HUES48 (cell line): ENCODE data around the gene DPYSL5.

Experiments
- H3K27ac ChIP-seq: one replicate; pipeline ENCODE4 v1.7.0; 2013; ENCODE audit warnings: low read depth, low read length, inconsistent platforms
- H3K27me3 ChIP-seq: 2 replicates; pipeline ENCODE4 v1.6.1; 2013; ENCODE audit warnings: mild to moderate bottlenecking, low read length; ENCODE audit not compliant: control insufficient read depth, insufficient read depth
- H3K36me3 ChIP-seq: 2 replicates; pipeline ENCODE4 v1.6.1; 2013; ENCODE audit warnings: low read length; ENCODE audit not compliant: control insufficient read depth, insufficient read depth
- H3K4me1 ChIP-seq: 2 replicates; pipeline ENCODE4 v1.6.1; 2013; ENCODE audit warnings: mild to moderate bottlenecking, low read length; ENCODE audit not compliant: control insufficient read depth, insufficient read depth
- H3K4me3 ChIP-seq: 2 replicates; pipeline ENCODE4 v1.5.1; 2013; ENCODE audit warnings: mild to moderate bottlenecking, low read depth, low read length
- H3K9ac ChIP-seq: 2 replicates; pipeline ENCODE4 v1.6.1; 2013; ENCODE audit warnings: mild to moderate bottlenecking, low read depth, low read length, moderate library complexity
- H3K9me3 ChIP-seq: 2 replicates; pipeline ENCODE4 v1.6.1; 2013; ENCODE audit warnings: low read length; ENCODE audit not compliant: control insufficient read depth, insufficient read depth

DPYSL5 gene, protein sequence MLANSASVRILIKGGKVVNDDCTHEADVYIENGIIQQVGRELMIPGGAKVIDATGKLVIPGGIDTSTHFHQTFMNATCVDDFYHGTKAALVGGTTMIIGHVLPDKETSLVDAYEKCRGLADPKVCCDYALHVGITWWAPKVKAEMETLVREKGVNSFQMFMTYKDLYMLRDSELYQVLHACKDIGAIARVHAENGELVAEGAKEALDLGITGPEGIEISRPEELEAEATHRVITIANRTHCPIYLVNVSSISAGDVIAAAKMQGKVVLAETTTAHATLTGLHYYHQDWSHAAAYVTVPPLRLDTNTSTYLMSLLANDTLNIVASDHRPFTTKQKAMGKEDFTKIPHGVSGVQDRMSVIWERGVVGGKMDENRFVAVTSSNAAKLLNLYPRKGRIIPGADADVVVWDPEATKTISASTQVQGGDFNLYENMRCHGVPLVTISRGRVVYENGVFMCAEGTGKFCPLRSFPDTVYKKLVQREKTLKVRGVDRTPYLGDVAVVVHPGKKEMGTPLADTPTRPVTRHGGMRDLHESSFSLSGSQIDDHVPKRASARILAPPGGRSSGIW

DNA sequence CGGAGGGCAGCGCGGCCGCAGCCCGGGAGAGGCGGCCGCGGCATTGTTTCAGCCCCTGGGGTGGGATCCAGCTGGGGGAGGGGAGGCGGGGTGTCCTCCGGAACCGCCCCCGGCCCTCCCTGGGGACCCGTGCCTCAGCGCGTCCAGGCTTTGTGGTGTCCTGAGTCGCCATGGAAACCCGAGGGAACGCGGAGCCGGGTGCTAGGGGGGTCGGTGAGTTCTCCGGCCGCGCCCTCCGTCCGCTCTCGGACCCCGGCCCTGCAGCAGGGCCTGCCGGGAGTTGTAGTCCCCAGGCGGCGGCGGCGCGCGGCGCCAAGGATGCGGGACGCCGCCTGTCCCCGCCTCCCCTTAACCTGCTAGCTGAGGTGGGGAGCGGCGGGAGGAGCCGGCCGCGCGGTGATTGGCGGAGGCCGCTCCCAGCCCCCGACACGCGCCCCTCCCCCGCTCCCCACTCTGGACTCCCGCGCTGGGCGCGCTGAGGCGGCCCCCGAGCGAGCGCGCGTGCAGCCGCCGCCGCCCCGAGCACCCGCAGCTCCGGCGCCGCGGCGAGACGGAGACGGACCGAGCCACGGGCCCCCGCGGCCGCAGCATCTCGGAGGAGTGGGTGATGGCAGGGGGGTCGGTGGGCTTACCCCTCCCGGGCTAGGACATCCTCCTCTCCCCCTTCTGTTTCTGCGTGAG, at the start of gene DPYSL5:
Gene DPYSL5, plus strand, starts transcription at position 478 of the 681 bp plus-strand sequence. CDS start 50,368 bp downstream, outside the sequence.
- no peak within 1 kb of the TSS for H3K27ac ChIP-seq
- peaks cover 78% of the 10 kb centered on the region for H3K27me3 ChIP-seq
- peak within 1 kb of the TSS; percentile 75 for H3K4me3 ChIP-seq
- H3K9me3 ChIP-seq = no peaks in the 10 kb centered on the region
- no peaks in the 10 kb centered on the region for H3K36me3 ChIP-seq
- no peak within 1 kb of the TSS for H3K9ac ChIP-seq
- peaks cover 4% of the 10 kb centered on the region; the same call in 1 of the 2 replicates for H3K4me1 ChIP-seq

DNA sequence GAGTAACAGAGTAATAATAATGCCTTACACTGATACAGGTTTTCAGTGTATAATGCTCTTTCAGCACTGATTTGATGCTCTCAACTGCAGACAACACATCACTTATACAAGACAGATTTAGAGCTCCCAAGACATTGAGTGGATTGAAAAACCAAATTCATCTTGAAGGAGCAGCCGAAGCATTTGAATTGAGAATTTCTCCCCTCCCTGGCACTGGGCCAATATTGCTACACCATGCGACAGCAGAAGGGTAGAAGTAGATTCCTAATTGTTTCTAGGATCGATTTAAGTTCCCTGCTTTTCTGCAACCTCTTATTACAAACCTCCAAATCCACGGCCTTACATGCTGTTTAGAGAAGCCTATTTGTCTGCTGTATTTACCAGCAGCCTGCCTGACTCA, 46.6 kb upstream of the DPYSL5 start:
- H3K36me3 ChIP-seq = peaks cover 25% of the 10 kb centered on the region

DNA sequence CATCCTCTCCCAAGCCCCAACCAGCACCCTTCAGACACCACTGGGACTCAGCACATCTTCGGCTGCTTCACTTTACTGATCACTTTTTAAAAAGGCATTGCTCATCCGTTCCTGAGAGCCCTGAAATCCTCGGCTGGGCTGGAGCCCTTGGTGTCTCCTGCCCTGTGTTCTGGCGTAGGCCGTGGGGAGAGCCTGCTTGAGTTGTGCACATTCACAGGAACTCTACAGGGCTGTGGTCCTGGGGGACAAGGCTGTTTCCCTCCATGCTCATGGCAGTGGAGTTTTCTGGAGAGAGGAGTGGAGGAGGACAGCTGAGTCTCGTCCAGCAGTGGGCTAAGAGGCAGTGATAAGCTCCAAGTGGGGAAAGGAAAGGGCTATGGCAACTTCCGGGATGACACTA, 46.1 kb upstream of the DPYSL5 start:
- no peaks in the 10 kb centered on the region for H3K27me3 ChIP-seq
- no peaks in the 10 kb centered on the region for H3K4me1 ChIP-seq
- H3K9me3 ChIP-seq = no peaks in the 10 kb centered on the region
- no peak overlapping the region for H3K9ac ChIP-seq
- no peak overlapping the region for H3K4me3 ChIP-seq
- H3K36me3 ChIP-seq = peaks cover 20% of the 10 kb centered on the region
- no peak overlapping the region for H3K27ac ChIP-seq

More for the DNA sequence above, 46.6 kb upstream of the DPYSL5 start:
- H3K4me1 ChIP-seq = no peaks in the 10 kb centered on the region
- no peaks in the 10 kb centered on the region for H3K9me3 ChIP-seq
- no peak overlapping the region for H3K4me3 ChIP-seq
- no peak overlapping the region for H3K27ac ChIP-seq
- no peaks in the 10 kb centered on the region for H3K27me3 ChIP-seq
- no peak overlapping the region for H3K9ac ChIP-seq

DNA sequence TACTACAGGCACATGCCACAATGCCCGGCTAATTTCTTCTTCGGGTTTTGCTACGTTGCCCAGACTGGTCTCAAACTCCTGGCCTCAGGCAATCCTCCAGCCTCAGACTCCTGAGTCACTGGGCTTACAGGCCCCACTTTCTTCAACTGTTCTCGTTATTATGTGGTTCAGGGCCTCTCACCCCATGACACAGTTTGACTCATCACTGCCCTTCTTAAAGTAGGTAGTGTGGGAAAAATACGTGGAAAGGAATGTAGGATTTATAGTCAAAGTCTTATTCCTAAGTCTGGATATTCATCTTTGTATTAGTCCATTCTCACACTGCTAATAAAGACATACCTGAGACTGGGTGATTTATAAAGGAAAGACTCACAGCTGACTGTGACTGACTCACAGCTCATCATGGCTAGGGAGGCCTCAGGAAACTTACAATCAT, 42.7 kb upstream of the DPYSL5 start:
- H3K27ac ChIP-seq = no peak overlapping the region
- H3K4me3 ChIP-seq = no peak overlapping the region
- no peaks in the 10 kb centered on the region for H3K4me1 ChIP-seq
- H3K36me3 ChIP-seq = peaks cover 3% of the 10 kb centered on the region; the same call in 1 of the 2 replicates
- no peak overlapping the region for H3K9ac ChIP-seq
- no peaks in the 10 kb centered on the region for H3K9me3 ChIP-seq
- H3K27me3 ChIP-seq = no peaks in the 10 kb centered on the region

DNA sequence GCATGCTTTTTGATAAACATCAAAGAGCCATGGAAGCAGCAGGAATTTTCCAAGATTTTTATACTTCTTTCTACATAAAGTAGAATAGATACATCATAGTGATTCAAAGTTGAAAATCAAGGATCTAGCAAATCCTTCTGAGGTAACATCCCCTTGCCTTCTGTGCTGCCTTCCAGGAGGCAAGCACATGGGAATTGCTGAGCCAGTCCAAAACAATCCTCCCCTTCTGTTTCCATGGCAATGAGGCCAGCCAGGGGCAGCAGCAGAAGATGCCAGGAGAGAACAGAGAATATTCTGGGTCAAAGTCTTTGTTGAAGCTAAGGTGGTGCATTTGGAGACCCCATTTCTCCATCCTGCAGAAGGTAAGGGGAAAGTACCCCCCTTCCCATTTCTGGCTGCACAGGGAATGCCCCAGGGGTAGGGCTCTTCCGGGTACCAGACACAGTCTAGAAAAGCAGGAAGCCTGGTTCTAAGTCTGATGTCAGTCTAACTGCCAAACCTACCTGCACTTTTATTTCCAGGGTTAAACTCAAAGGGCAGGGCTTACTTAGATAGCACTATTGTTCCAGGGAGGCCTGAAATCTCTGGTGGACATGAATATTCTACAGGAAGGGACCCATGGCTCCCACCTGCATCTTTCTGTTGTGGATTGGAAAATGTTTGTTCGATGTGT, 40.0 kb upstream of the DPYSL5 start:
- Histone ChIP-seq H3K36me3 (no peaks in the 10 kb centered on the region), H3K27ac (no peak overlapping the region), H3K9me3 (no peaks in the 10 kb centered on the region), H3K27me3 (no peaks in the 10 kb centered on the region), H3K4me1 (no peaks in the 10 kb centered on the region), H3K4me3 (no peak overlapping the region), H3K9ac (no peak overlapping the region)

DNA sequence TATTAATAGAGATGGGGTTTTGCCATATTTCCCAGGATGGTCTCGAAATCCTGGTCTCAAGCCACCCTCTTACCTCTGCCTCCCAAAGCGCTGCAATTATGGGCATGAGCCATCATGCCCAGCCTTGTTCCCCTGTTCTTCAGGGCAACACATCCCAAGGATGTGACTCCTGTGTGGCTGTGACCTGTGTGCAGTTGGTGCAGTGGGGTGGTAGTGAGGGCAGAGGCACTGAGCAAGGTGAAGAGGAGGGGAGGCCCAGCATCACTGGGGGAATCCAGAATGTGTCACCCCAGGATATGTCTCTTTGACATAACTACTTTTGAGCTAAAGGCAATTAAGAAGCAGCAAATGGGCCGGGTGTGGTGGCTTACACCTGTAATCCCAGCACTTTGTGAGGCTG, 38.7 kb upstream of the DPYSL5 start:
- Histone ChIP-seq H3K4me3 (no peak overlapping the region), H3K4me1 (no peaks in the 10 kb centered on the region), H3K27me3 (no peaks in the 10 kb centered on the region), H3K27ac (no peak overlapping the region), H3K9me3 (no peaks in the 10 kb centered on the region), H3K36me3 (no peaks in the 10 kb centered on the region), H3K9ac (no peak overlapping the region)

DNA sequence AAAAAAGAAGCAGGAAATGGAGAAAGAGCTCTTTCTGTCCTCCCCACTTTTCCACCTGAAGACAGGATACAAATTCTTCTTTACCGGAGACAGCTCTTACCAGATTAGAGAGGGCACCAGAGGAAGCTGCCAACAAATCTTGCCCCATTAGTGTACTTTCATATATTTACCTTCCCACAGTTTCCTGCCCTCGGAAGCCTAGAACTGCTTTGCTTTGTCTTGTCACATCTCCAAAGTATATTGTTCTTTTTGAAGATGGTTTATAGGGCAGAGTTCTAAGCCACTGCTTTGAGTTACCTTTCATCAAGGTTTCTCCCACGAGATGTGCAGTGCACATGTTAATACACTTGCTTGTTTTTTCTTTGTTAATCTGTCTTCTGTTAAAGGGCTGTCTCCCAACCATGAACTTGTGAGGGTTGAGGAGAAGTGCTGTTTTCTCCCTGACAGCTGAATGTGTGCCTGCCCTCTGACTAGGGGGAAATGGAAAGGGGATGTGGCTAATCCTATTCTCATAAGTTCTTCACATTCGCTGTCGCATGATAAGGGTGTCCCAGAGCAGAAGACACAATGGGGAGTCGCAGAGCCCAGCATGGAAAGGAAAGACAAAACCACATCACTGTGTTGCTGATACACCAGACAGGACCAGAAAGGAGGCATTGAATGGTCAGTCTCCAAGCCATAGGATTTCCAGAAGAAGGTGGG, 37.9 kb upstream of the DPYSL5 start:
- H3K4me1 ChIP-seq = no peaks in the 10 kb centered on the region
- no peak overlapping the region for H3K4me3 ChIP-seq
- H3K36me3 ChIP-seq = no peaks in the 10 kb centered on the region
- no peak overlapping the region for H3K27ac ChIP-seq
- H3K9me3 ChIP-seq = no peaks in the 10 kb centered on the region
- no peak overlapping the region for H3K9ac ChIP-seq
- H3K27me3 ChIP-seq = no peaks in the 10 kb centered on the region

DNA sequence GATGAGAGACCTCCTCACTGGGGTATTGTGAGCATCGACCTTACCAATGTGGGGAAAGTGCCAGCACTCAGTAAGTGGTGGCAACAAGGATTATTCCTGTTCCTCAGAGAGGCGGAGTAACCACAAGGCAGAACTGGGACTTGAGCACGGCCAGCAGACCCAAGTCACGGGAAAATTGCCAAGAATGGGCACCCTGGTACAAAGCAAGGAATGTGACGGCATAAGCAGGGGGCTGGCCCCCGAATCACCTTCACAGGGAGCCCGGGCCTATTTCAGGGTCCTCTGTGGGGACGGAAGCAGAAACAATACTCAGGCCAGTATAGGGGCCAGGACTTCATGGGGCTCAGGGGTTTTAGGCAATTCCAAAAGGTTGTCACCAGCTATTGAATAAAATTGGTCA, 36.7 kb upstream of the DPYSL5 start:
- Histone ChIP-seq H3K9ac (no peak overlapping the region), H3K4me1 (no peaks in the 10 kb centered on the region), H3K36me3 (no peaks in the 10 kb centered on the region), H3K27me3 (no peaks in the 10 kb centered on the region), H3K4me3 (no peak overlapping the region), H3K27ac (no peak overlapping the region), H3K9me3 (no peaks in the 10 kb centered on the region)

DNA sequence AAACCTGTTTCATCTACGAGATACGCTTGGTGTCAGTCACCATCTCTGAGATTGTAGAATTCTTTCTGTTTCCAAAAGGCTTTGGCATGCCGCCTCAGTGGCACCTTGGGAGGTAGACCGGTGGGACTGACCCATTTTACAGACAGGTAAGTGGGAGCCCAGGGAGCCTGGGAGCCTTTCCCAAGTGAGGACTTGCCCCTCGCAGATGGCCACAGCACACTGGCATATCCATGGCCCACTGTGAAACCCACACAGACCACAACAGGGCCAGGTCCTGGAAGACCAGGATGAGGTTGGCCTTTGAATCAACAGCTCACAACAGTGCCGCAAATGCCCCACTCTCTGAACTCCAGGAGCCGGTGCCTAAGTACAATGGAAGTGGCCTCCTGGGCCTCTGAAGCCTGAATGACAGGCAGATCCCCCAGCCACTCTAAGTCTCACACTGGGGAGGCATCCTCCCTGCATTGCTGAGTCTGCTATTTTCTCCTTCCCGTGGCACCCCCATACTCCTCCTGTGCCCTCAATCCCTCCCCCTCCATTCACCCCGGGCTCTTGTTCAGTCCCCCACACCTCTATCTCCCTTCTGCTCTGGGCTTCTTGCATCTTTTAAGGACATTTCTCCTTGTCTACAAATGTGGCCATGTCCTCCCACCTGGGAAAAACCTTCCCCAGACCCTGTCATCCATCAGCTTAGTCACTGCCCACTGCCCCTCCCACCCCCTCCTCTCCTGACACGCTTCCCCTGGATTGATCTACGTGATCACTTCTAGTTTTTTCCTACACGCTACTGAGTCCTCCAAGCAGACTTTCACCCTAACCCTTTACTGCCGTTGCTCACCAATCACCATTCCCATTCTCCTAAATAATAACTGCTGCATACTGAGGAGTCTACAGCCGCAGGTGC, 35.9 kb upstream of the DPYSL5 start:
- Histone ChIP-seq H3K27me3 (no peaks in the 10 kb centered on the region), H3K9ac (no peak overlapping the region), H3K27ac (no peak overlapping the region), H3K9me3 (no peaks in the 10 kb centered on the region), H3K4me1 (no peaks in the 10 kb centered on the region), H3K4me3 (no peak overlapping the region), H3K36me3 (no peaks in the 10 kb centered on the region)

DNA sequence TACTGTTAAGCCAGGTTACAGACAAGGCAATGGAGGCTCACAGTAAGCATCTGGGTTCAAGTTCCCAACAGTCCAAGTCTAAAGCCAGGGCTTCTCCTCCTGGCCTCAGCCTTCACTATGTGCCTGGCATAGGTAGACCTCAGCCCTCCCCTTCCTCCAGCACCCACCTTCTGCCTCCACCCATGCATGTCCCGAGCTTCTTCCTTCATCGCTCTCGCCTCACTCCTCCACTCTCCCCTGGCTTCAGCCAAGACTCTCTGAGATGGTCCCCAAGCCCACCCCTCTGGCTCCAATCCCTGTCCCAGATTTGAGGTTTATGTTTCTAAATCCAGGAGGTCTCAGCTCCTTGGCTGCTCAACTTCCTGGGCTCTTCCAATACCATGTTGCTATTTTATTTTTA, 35.2 kb upstream of the DPYSL5 start:
- Histone ChIP-seq H3K27me3 (no peaks in the 10 kb centered on the region), H3K27ac (no peak overlapping the region), H3K4me1 (no peaks in the 10 kb centered on the region), H3K36me3 (no peaks in the 10 kb centered on the region), H3K9ac (no peak overlapping the region), H3K4me3 (no peak overlapping the region), H3K9me3 (no peaks in the 10 kb centered on the region)
